Osteoblast (primary cell): Measurements from ENCODE around the gene ZNF444. TPM values are rescaled to one million over a fixed set of nuclear protein-coding genes. Genes with fewer than 3 reads are reported as not detected.
A peak's percentile ranks its signal among the peaks of the same experiment; 100 is the strongest.

Experiments used
- DNase-seq: peaks from one replicate; pipeline ENCODE4 v3.0.0; 2011; ENCODE audit warnings: low spot score, mixed read lengths; ENCODE audit not compliant: insufficient read length; ENCODE audit errors: missing footprints
- H2AFZ ChIP-seq: 2 replicates; pipeline ENCODE4 v1.6.0; 2011; ENCODE audit warnings: mild to moderate bottlenecking, low read length
- H3K27ac ChIP-seq: 2 replicates; pipeline ENCODE4 v1.5.1; 2011; ENCODE audit warnings: mild to moderate bottlenecking, low read depth, low read length, moderate library complexity
- H3K27me3 ChIP-seq: 2 replicates; pipeline ENCODE4 v1.6.0; 2012; ENCODE audit warnings: mild to moderate bottlenecking, control low read depth, inconsistent platforms, low read length, moderate library complexity; ENCODE audit not compliant: insufficient read depth
- H3K36me3 ChIP-seq: 2 replicates; pipeline ENCODE4 v1.5.1; 2011; ENCODE audit warnings: mild to moderate bottlenecking, low read length, control low read depth, moderate library complexity; ENCODE audit not compliant: insufficient read depth
- H3K4me1 ChIP-seq: 2 replicates; pipeline ENCODE4 v1.5.1; 2011; ENCODE audit warnings: mild to moderate bottlenecking, low read length, control low read depth, moderate library complexity; ENCODE audit not compliant: insufficient read depth
- H3K4me2 ChIP-seq: 2 replicates; pipeline ENCODE4 v1.6.0; 2011; ENCODE audit warnings: mild to moderate bottlenecking, low read length; ENCODE audit not compliant: insufficient read depth
- H3K4me3 ChIP-seq: fragments of 200-600 bp; sonication (generic); 3 replicates; pipeline ENCODE4 v1.5.1; 2012; ENCODE audit warnings: mild to moderate bottlenecking, low read length, inconsistent platforms; ENCODE audit not compliant: insufficient read depth
- H3K79me2 ChIP-seq: 2 replicates; pipeline ENCODE4 v1.6.0; 2012; ENCODE audit warnings: mild to moderate bottlenecking, low read length, control low read depth, inconsistent platforms; ENCODE audit not compliant: insufficient read depth
- H3K9me3 ChIP-seq: 2 replicates; pipeline ENCODE4 v1.5.1; 2011; ENCODE audit warnings: low read depth, low read length, control low read depth
- H4K20me1 ChIP-seq: 2 replicates; pipeline ENCODE4 v1.6.0; 2012; ENCODE audit warnings: mild to moderate bottlenecking, low read length, control low read depth; ENCODE audit not compliant: insufficient read depth
- CTCF ChIP-seq: IDR thresholded peaks from 2 replicates; pipeline ENCODE4 v1.5.1; 2011; ENCODE audit warnings: mild to moderate bottlenecking, low read depth, low read length, moderate library complexity; ENCODE audit errors: extremely low read depth
- total RNA-seq: library from RNA; depleted of rRNA; stranded (reverse); fragments of >200 nt; gene quantifications from 2 replicates; pipeline ENCODE4 v1.2.3, GENCODE V29; 2012

ZNF444 gene
- total RNA-seq, 1 donor, result 16.6 TPM

DNA sequence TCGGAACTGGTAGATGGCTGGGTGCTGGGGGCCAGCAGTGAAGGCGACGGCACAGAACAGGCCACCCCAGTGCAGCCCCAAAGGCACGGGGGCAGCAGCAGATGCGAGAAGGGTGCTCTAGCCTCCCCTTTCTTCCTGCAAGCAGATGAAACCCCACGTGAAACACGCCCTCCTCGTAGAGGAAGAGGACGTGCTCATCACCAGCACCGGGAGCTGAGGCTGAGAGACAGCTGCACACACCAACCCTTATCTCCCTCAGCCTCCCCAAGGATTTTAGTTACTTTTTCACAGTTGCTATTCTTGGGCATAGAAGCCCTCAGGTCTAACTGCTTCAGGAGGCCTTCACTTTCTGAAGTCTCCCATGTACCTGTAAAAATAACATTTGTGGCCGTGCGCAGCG, 31.9 kb upstream of the ZNF444 start:
- H3K79me2 ChIP-seq, result peaks cover 98% of the 10 kb centered on the region
- TF ChIP-seq CTCF, result no peak
- peaks cover 22% of the 10 kb centered on the region for H3K4me1 ChIP-seq
- no peaks in the 10 kb centered on the region for H3K9me3 ChIP-seq
- no peaks in the 10 kb centered on the region for H3K36me3 ChIP-seq
- H2AFZ ChIP-seq, result no peak overlapping the region
- H4K20me1 ChIP-seq, result peaks cover 73% of the 10 kb centered on the region
- no peak overlapping the region for H3K4me3 ChIP-seq
- peak overlapping the region; percentile 37 for H3K4me2 ChIP-seq
- H3K27ac ChIP-seq, result no peak overlapping the region
- no peaks in the 10 kb centered on the region for H3K27me3 ChIP-seq
- peak; percentile 78 for DNase-seq

- Histone ChIP-seq H3K79me2 (peaks cover 98% of the 10 kb centered on the region), H4K20me1 (peaks cover 78% of the 10 kb centered on the region), H3K27ac (peak overlapping the region; percentile 28), H3K27me3 (no peaks in the 10 kb centered on the region), H2AFZ (no peak overlapping the region), H3K36me3 (peaks cover 3% of the 10 kb centered on the region), H3K4me3 (no peak overlapping the region), H3K4me2 (no peak overlapping the region), H3K9me3 (no peaks in the 10 kb centered on the region), H3K4me1 (peaks cover 22% of the 10 kb centered on the region)
- no peak for TF ChIP-seq CTCF
- peak; percentile 84 for DNase-seq
Measured at GRCh38 chr19:56110515-56111448, 30.3 kb upstream of the ZNF444 start.

GRCh38 chr19:56111601-56112312, 29.3 kb upstream of the ZNF444 start:
- peaks cover 4% of the 10 kb centered on the region for H3K36me3 ChIP-seq
- no peaks in the 10 kb centered on the region for H3K27me3 ChIP-seq
- H3K4me2 ChIP-seq, result no peak overlapping the region
- peaks cover 97% of the 10 kb centered on the region for H3K79me2 ChIP-seq
- H3K4me1 ChIP-seq, result peaks cover 22% of the 10 kb centered on the region
- H3K9me3 ChIP-seq, result no peaks in the 10 kb centered on the region
- no peak overlapping the region for H3K4me3 ChIP-seq
- no peak for TF ChIP-seq CTCF
- no peak overlapping the region for H2AFZ ChIP-seq
- DNase-seq, result peak; percentile 76
- peaks cover 78% of the 10 kb centered on the region for H4K20me1 ChIP-seq
- no peak overlapping the region for H3K27ac ChIP-seq

- peak; percentile 30 for DNase-seq
- H3K9me3 ChIP-seq, result no peaks in the 10 kb centered on the region
- H3K4me3 ChIP-seq, result no peak overlapping the region
- peaks cover 97% of the 10 kb centered on the region for H3K79me2 ChIP-seq
- H3K36me3 ChIP-seq, result peaks cover 4% of the 10 kb centered on the region
- H2AFZ ChIP-seq, result no peak overlapping the region
- peaks cover 22% of the 10 kb centered on the region for H3K4me1 ChIP-seq
- no peak for TF ChIP-seq CTCF
- H3K27me3 ChIP-seq, result no peaks in the 10 kb centered on the region
- no peak overlapping the region for H3K4me2 ChIP-seq
- H3K27ac ChIP-seq, result no peak overlapping the region
- peaks cover 77% of the 10 kb centered on the region for H4K20me1 ChIP-seq
Measured at GRCh38 chr19:56112313-56112709, 28.8 kb upstream of the ZNF444 start.
